Measurements from ENCODE around the gene DNAH14. TPM values are rescaled to one million over a fixed set of nuclear protein-coding genes. Genes with fewer than 3 reads are reported as not detected.

DNAH14 gene
- total and polyA plus RNA-seq, 2 of the 13 experiments (the other 11 are each of a cell fraction or from before 2014, with no cell fraction given), result 4.5 to 27.5 TPM

- TF ChIP-seq HNF1B (CRISPR knock-in tag; IDR thresholded peaks at IDR 0.05) (no peak), ATF5 (CRISPR knock-in tag; IDR thresholded peaks at IDR 0.05; ENCODE audit: low read depth) (no peak), RAD21 (CRISPR knock-in tag; IDR thresholded peaks at IDR 0.05) (no peak), MAFF (IDR thresholded peaks at IDR 0.05; ENCODE audit: low read depth, low read length) (no peak), CBX1 (IDR thresholded peaks at IDR 0.05; ENCODE audit: low read depth) (no peak), ZBTB38 (CRISPR knock-in tag; IDR thresholded peaks at IDR 0.05) (no peak), FOSL1 (CRISPR knock-in tag; IDR thresholded peaks at IDR 0.05; ENCODE audit: borderline replicate concordance) (no peak), ZNF800 (CRISPR knock-in tag; IDR thresholded peaks at IDR 0.05) (no peak), ZBTB44 (CRISPR knock-in tag; IDR thresholded peaks at IDR 0.05) (no peak), ZNF256 (CRISPR knock-in tag; conservative IDR thresholded peaks at IDR 0.05) (no peak), SOX5 (CRISPR knock-in tag; IDR thresholded peaks at IDR 0.05; ENCODE audit: borderline replicate concordance) (peak; percentile 73), ZNF335 (CRISPR knock-in tag; IDR thresholded peaks at IDR 0.05) (0 out of 2 replicates have a peak, but pooled peaks have one; percentile 31), SPEN (CRISPR knock-in tag; IDR thresholded peaks at IDR 0.05; ENCODE audit: low read depth) (no peak), ZNF577 (CRISPR knock-in tag; IDR thresholded peaks at IDR 0.05; ENCODE audit: borderline replicate concordance, low read depth) (no peak), YEATS2 (CRISPR knock-in tag; IDR thresholded peaks at IDR 0.05; ENCODE audit: borderline replicate concordance) (no peak; the same call in 1 of the 2 replicates), REPIN1 (CRISPR knock-in tag; IDR thresholded peaks at IDR 0.05; ENCODE audit: borderline replicate concordance, low read depth) (no peak), ZNF891 (CRISPR knock-in tag; IDR thresholded peaks at IDR 0.05) (no peak), POGK (CRISPR knock-in tag; conservative IDR thresholded peaks at IDR 0.05) (no peak), MXD3 (CRISPR knock-in tag; IDR thresholded peaks at IDR 0.05) (no peak), SRY (CRISPR knock-in tag; IDR thresholded peaks at IDR 0.05) (no peak), ZNF597 (CRISPR knock-in tag; IDR thresholded peaks at IDR 0.05) (no peak), SAP130 (CRISPR knock-in tag; IDR thresholded peaks at IDR 0.05; ENCODE audit: low read depth) (peak; percentile 57), ZNF879 (CRISPR knock-in tag; IDR thresholded peaks at IDR 0.05) (no peak)
These were observed 279.7 kb downstream of the DNAH14 start (continued) for GRCh38 chr1:225209153-225209552.
